H9 (cell line): Measurements from ENCODE around the gene ATP13A2. TPM values are rescaled to one million over a fixed set of nuclear protein-coding genes. Genes with fewer than 3 reads are reported as not detected.
A peak's percentile ranks its signal among the peaks of the same experiment; 100 is the strongest.

Experiments used
- DNase-seq: peaks from one replicate; pipeline ENCODE4 v3.0.0-alpha.2; 2017
- H2AFZ ChIP-seq: one replicate; pipeline ENCODE4 v1.6.1; 2013; ENCODE audit warnings: mild to moderate bottlenecking, low read length, control low read depth, moderate library complexity
- H2AK5ac ChIP-seq: 2 replicates; pipeline ENCODE4 v1.6.1; 2013; ENCODE audit warnings: low read length, control low read depth, mixed read lengths; ENCODE audit not compliant: insufficient read length
- H2BK120ac ChIP-seq: one replicate; pipeline ENCODE4 v1.6.1; 2013; ENCODE audit warnings: low read depth, mild to moderate bottlenecking, low read length, control low read depth, inconsistent platforms; ENCODE audit not compliant: poor library complexity, severe bottlenecking
- H2BK12ac ChIP-seq: 2 replicates; pipeline ENCODE4 v1.6.1; 2013; ENCODE audit warnings: low read length, control low read depth, mixed read lengths, low read depth; ENCODE audit not compliant: insufficient read length
- H2BK15ac ChIP-seq: 2 replicates; pipeline ENCODE4 v1.6.1; 2013; ENCODE audit warnings: low read depth, low read length, control low read depth
- H2BK20ac ChIP-seq: one replicate; pipeline ENCODE4 v1.6.1; 2013; ENCODE audit warnings: low read depth, mild to moderate bottlenecking, low read length, control low read depth, inconsistent platforms; ENCODE audit not compliant: poor library complexity, severe bottlenecking
- H2BK5ac ChIP-seq: 2 replicates; pipeline ENCODE4 v1.6.1; 2013; ENCODE audit warnings: low read length, control low read depth, mixed read lengths; ENCODE audit not compliant: insufficient read length
- H3K14ac ChIP-seq: 2 replicates; pipeline ENCODE4 v1.6.1; 2013; ENCODE audit warnings: low read length, control low read depth; ENCODE audit not compliant: insufficient read depth
- H3K18ac ChIP-seq: 2 replicates; pipeline ENCODE4 v1.6.1; 2013; ENCODE audit warnings: low read depth, mild to moderate bottlenecking, mixed read lengths, low read length, control low read depth; ENCODE audit not compliant: insufficient read length
- H3K23ac ChIP-seq: 2 replicates; pipeline ENCODE4 v1.6.1; 2013; ENCODE audit warnings: low read length, control low read depth, mixed read lengths, low read depth; ENCODE audit not compliant: insufficient read length
- H3K23me2 ChIP-seq: 2 replicates; pipeline ENCODE4 v1.6.1; 2013; ENCODE audit warnings: low read depth, mild to moderate bottlenecking, mixed read lengths, low read length, control low read depth; ENCODE audit not compliant: insufficient read length, poor library complexity, severe bottlenecking
- H3K27ac ChIP-seq: 2 replicates; pipeline ENCODE4 v1.5.1; 2013; ENCODE audit warnings: low read length, control low read depth, mixed read lengths, low read depth; ENCODE audit not compliant: insufficient read length
- H3K27me3 ChIP-seq: 2 replicates; pipeline ENCODE4 v1.6.1; 2013; ENCODE audit warnings: low read length, control low read depth, inconsistent platforms; ENCODE audit not compliant: insufficient read depth
- H3K4ac ChIP-seq: 2 replicates; pipeline ENCODE4 v1.6.1; 2013; ENCODE audit warnings: low read depth, mild to moderate bottlenecking, control low read depth, inconsistent platforms, low read length, moderate library complexity
- H3K4me1 ChIP-seq: 2 replicates; pipeline ENCODE4 v1.6.1; 2013; ENCODE audit warnings: low read length, control low read depth, inconsistent platforms; ENCODE audit not compliant: insufficient read depth
- H3K4me2 ChIP-seq: 2 replicates; pipeline ENCODE4 v1.6.1; 2013; ENCODE audit warnings: low read length, control low read depth, mixed read lengths; ENCODE audit not compliant: insufficient read length, insufficient read depth
- H3K56ac ChIP-seq: 2 replicates; pipeline ENCODE4 v1.6.1; 2013; ENCODE audit warnings: low read depth, mild to moderate bottlenecking, mixed read lengths, low read length, control low read depth; ENCODE audit not compliant: insufficient read length
- H3K79me1 ChIP-seq: 2 replicates; pipeline ENCODE4 v1.6.1; 2013; ENCODE audit warnings: low read depth, mild to moderate bottlenecking, moderate library complexity, low read length, control low read depth, inconsistent platforms; ENCODE audit not compliant: insufficient read depth, poor library complexity, severe bottlenecking
- H3K79me2 ChIP-seq: 2 replicates; pipeline ENCODE4 v1.6.1; 2013; ENCODE audit warnings: low read length, control low read depth, inconsistent platforms; ENCODE audit not compliant: insufficient read depth
- H3K9ac ChIP-seq: 2 replicates; pipeline ENCODE4 v1.6.1; 2013; ENCODE audit warnings: low read length, control low read depth, mixed read lengths; ENCODE audit not compliant: insufficient read length; ENCODE audit errors: extremely low read depth
- H3K9me3 ChIP-seq: one replicate; pipeline ENCODE4 v1.6.1; 2013; ENCODE audit warnings: low read depth, low read length, inconsistent platforms; ENCODE audit not compliant: control insufficient read depth
- H3T11ph ChIP-seq: one replicate; pipeline ENCODE4 v1.6.1; 2013; ENCODE audit warnings: mild to moderate bottlenecking, low read length, control low read depth, inconsistent platforms
- H4K20me1 ChIP-seq: one replicate; pipeline ENCODE4 v1.6.1; 2013; ENCODE audit not compliant: control insufficient read depth, insufficient read length, insufficient read depth
- H4K5ac ChIP-seq: 2 replicates; pipeline ENCODE4 v1.6.1; 2013; ENCODE audit warnings: low read depth, mild to moderate bottlenecking, mixed read lengths, low read length, control low read depth; ENCODE audit not compliant: insufficient read length
- H4K8ac ChIP-seq: replicated peaks from 2 replicates; pipeline ENCODE4 v1.6.1; 2013; ENCODE audit warnings: low read length, control low read depth, mixed read lengths, low read depth; ENCODE audit not compliant: insufficient read length
- H4K91ac ChIP-seq: 2 replicates; pipeline ENCODE4 v1.6.1; 2013; ENCODE audit warnings: low read depth, mild to moderate bottlenecking, moderate library complexity, mixed read lengths, low read length, control low read depth; ENCODE audit not compliant: insufficient read length
- H3K27ac Mint-ChIP-seq, 3 experiments: 2 replicates in 2 of 3; 3 replicates in 1 of 3; pipeline ENCODE4 v1.8.0; 2020 to 2021; ENCODE audit warnings: mixed read lengths in 3 of 3, mild to moderate bottlenecking in 1 of 3, moderate library complexity in 1 of 3
- H3K27me3 Mint-ChIP-seq: 2 replicates; pipeline ENCODE4 v1.8.0; 2021; ENCODE audit warnings: low read depth, mild to moderate bottlenecking, moderate library complexity, mixed read lengths
- H3K36me3 Mint-ChIP-seq, 3 experiments: 2 replicates in 2 of 3; 3 replicates in 1 of 3; pipeline ENCODE4 v1.8.0; 2020 to 2021; ENCODE audit warnings: low read depth in 3 of 3, mixed read lengths in 3 of 3; ENCODE audit not compliant: insufficient read depth in 1 of 3
- H3K4me1 Mint-ChIP-seq, 2 experiments: 2 replicates each; pipeline ENCODE4 v1.8.0; 2020; ENCODE audit warnings: mixed read lengths in 2 of 2
- H3K4me3 Mint-ChIP-seq, 2 experiments: 2 replicates in 1 of 2; 3 replicates in 1 of 2; pipeline ENCODE4 v1.8.0; 2020 to 2021; ENCODE audit warnings: mild to moderate bottlenecking in 2 of 2, mixed read lengths in 2 of 2, moderate library complexity in 1 of 2
- H3K9me3 Mint-ChIP-seq, 2 experiments: 2 replicates in 1 of 2; 3 replicates in 1 of 2; pipeline ENCODE4 v1.8.0; 2020; ENCODE audit warnings: mild to moderate bottlenecking in 2 of 2, mixed read lengths in 2 of 2, moderate library complexity in 1 of 2
- CTCF ChIP-seq: fragments of 200-600 bp; sonication (generic); conservative IDR thresholded peaks from 3 replicates; pipeline ENCODE4 v1.8.0; 2021; ENCODE audit warnings: antibody characterized with exemption, mild to moderate bottlenecking
- WGBS: extraction: QIAGEN DNeasy Blood & Tissue Kit; methylation state at CpG from one replicate; pipeline ENCODE4 v1.1.7; 2013; ENCODE audit warnings: missing lambda C conversion rate, low lambda C conversion rate, mixed read lengths; ENCODE audit not compliant: insufficient read length; ENCODE audit errors: extremely low coverage; 5-methylcytosine and 5-hydroxymethylcytosine counted together
- total RNA-seq: library from RNA; stranded (reverse); gene quantifications from 2 replicates; pipeline ENCODE4 v1.2.1, GENCODE V29; 2021

ATP13A2 gene
- total RNA-seq, 1 experiment from 2014 or later, result 53.6 TPM

GRCh38 chr1:16980473-16981268, 31.1 kb downstream of the ATP13A2 start, which contains the start of gene MFAP2:
Gene MFAP2, minus strand, starts transcription at chr1:16980620. Its CDS starts 2,347 bp downstream, at chr1:16978273.
- H3K27me3 ChIP-seq, result no peaks in the 10 kb centered on the region
- peak; percentile 59 for DNase-seq
- peak within 1 kb of the TSS in 1 of 3 experiments; percentile 72; a peak in 3 of 7 replicates for H3K27ac Mint-ChIP-seq
- no peak within 1 kb of the TSS for H4K91ac ChIP-seq
- H3K4me1 Mint-ChIP-seq, result peaks cover 23 to 39% of the 10 kb centered on the region in 2 experiments
- no CpG with 5 or more reads among the region's 53 CpGs for WGBS
- no peak within 1 kb of the TSS for H2BK20ac ChIP-seq
- no peak within 1 kb of the TSS for H2AFZ ChIP-seq
- no peaks in the 10 kb centered on the region; the same call in 1 of the 2 replicates for H3K79me2 ChIP-seq
- H2BK5ac ChIP-seq, result no peak within 1 kb of the TSS
- H3K9ac ChIP-seq, result peak within 1 kb of the TSS; percentile 52
- peak within 1 kb of the TSS; percentile 80 to 82 for H3K4me3 Mint-ChIP-seq
- H3T11ph ChIP-seq, result no peak within 1 kb of the TSS
- peaks cover 9% of the 10 kb centered on the region for H3K27me3 Mint-ChIP-seq
- no peak within 1 kb of the TSS for H2BK12ac ChIP-seq
- H3K23me2 ChIP-seq, result peaks cover 11% of the 10 kb centered on the region
- peaks cover 7 to 28% (median 20%) of the 10 kb centered on the region in 3 experiments; a peak in 6 of 7 replicates for H3K36me3 Mint-ChIP-seq
- no peak within 1 kb of the TSS for H4K5ac ChIP-seq
- peak within 1 kb of the TSS; percentile 67 for H3K4me2 ChIP-seq
- no peaks in the 10 kb centered on the region for H3K79me1 ChIP-seq
- no peaks in the 10 kb centered on the region for H3K9me3 Mint-ChIP-seq
- peak within 1 kb of the TSS; percentile 41; the same call in 1 of the 2 replicates for H3K14ac ChIP-seq
- no peaks in the 10 kb centered on the region; the same call in 1 of the 2 replicates for H3K4me1 ChIP-seq
- H3K27ac ChIP-seq, result no peak within 1 kb of the TSS
- no peak within 1 kb of the TSS; the same call in 1 of the 2 replicates for H3K4ac ChIP-seq
- H3K18ac ChIP-seq, result peak within 1 kb of the TSS; percentile 70
- no peak for TF ChIP-seq CTCF
- no peak within 1 kb of the TSS for H4K8ac ChIP-seq
- H3K9me3 ChIP-seq, result no peaks in the 10 kb centered on the region
- H2AK5ac ChIP-seq, result no peak within 1 kb of the TSS
- no peak within 1 kb of the TSS for H2BK120ac ChIP-seq
- no peak within 1 kb of the TSS for H2BK15ac ChIP-seq
- H4K20me1 ChIP-seq, result no peaks in the 10 kb centered on the region
- no peak within 1 kb of the TSS for H3K56ac ChIP-seq
- H3K23ac ChIP-seq, result no peak within 1 kb of the TSS
